Measurements from ENCODE around the gene SWT1.

- TF ChIP-seq PATZ1 (CRISPR knock-in tag; IDR thresholded peaks at IDR 0.05; ENCODE audit: borderline replicate concordance) (no peak), BACH2 (CRISPR knock-in tag; IDR thresholded peaks at IDR 0.05; ENCODE audit: borderline replicate concordance) (no peak), CREB5 (CRISPR knock-in tag; IDR thresholded peaks at IDR 0.05; ENCODE audit: low read depth) (no peak), ZFP30 (CRISPR knock-in tag; IDR thresholded peaks at IDR 0.05) (no peak), RARB (CRISPR knock-in tag; IDR thresholded peaks at IDR 0.05) (no peak), ZC3H10 (CRISPR knock-in tag; IDR thresholded peaks at IDR 0.05) (no peak), ZNF8 (CRISPR knock-in tag; IDR thresholded peaks at IDR 0.05) (no peak), ZFP3 (CRISPR knock-in tag; IDR thresholded peaks at IDR 0.05) (no peak), TSHZ2 (CRISPR knock-in tag; IDR thresholded peaks at IDR 0.05) (no peak)
Measured at GRCh38 chr1:185156854-185157598, at the start of gene SWT1, which contains the start of gene TRMT1L.

Data from SK-N-SH treated with all-trans-retinoic acid at 6 μM for 48 hours (cell line).